Camera-type eye (tissue), 1 donor: Measurements from ENCODE around the gene NEUROD2. TPM values are rescaled to one million over a fixed set of nuclear protein-coding genes. Genes with fewer than 3 reads are reported as not detected.

ENCODE experiments used
- total RNA-seq: library from RNA; depleted of rRNA; stranded (reverse); fragments of >200 nt; gene quantifications from one replicate; pipeline ENCODE4 v1.2.3, GENCODE V29; 2014

NEUROD2 gene
- 3.7 TPM for total RNA-seq

GRCh38 chr17:39607851-39608130, at the start of gene NEUROD2:
TSS of gene NEUROD2 (minus strand) at chr17:39607920. CDS start at chr17:39606599, 1,321 bp downstream.

DNA sequence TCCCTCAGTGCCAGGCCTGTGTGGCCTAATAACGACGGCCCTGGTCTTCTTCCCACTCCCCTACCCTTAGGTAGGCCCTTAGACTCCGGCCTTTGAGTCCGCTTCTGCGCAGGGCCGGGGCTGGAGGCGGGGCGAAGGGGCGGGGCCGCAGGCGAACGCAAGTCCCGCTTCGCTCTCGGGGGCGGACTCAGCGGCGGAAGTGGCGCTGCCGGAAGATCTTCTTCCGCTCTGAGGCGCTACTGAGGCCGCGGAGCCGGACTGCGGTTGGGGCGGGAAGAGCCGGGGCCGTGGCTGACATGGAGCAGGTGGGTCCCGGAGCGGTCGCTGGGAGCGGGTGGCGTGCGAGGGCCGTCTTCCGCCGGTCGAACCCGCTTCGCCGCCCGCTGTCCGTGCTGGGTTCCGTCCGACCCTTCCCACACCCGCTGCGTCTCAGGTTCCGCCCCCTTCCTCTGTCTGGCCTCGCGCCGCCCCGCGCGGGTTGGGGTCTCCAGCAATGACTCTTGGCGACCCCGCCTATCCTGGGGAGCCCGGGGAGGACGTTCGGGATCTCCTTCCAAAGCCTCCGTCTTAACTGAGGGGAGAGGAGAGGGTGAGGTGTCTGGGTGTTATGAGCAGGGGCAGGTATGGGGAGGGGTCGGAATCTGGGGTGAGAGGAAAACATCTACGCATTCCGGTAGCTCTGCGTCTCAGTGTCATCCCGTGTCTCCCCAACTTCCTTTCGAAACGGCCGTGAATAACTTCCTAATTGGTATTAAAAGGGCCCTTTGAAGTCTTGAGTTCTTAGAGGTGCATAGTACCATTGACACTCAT, 29.4 kb upstream of the NEUROD2 start, which contains the start of gene STARD3:
Gene STARD3 (plus strand): TSS at position 218 of the 810 bp plus-strand sequence. CDS start 16,388 bp downstream, outside the sequence.

GRCh38 chr17:39626171-39627046, 18.7 kb upstream of the NEUROD2 start, which contains the start of gene PPP1R1B:
TSS of gene PPP1R1B (plus strand) at chr17:39626952. CDS start at chr17:39627393, 441 bp downstream.

Other genes with a start within 250 kb of the NEUROD2 start
- 56.0 TPM for gene FBXL20, start 206.3 kb downstream of the NEUROD2 start, total RNA-seq
- gene MED1, start 156.7 kb downstream of the NEUROD2 start, total RNA-seq = 32.5 TPM
- 62.7 TPM for gene CDK12, start 146.4 kb downstream of the NEUROD2 start, total RNA-seq
- 10.2 TPM for gene PPP1R1B, start 19.0 kb upstream of the NEUROD2 start, total RNA-seq
- gene STARD3, start 29.2 kb upstream of the NEUROD2 start, total RNA-seq = 42.5 TPM
- 57.6 TPM for gene TCAP, start 57.4 kb upstream of the NEUROD2 start, total RNA-seq
- gene PNMT, start 60.5 kb upstream of the NEUROD2 start, total RNA-seq = 1.2 TPM
- 18.1 TPM for gene PGAP3, start 80.1 kb upstream of the NEUROD2 start, total RNA-seq
- 62.2 TPM for gene ERBB2, start 92.1 kb upstream of the NEUROD2 start, total RNA-seq
- gene MIEN1, start 122.6 kb upstream of the NEUROD2 start, total RNA-seq = 14.2 TPM
- gene GRB7, start 130.0 kb upstream of the NEUROD2 start, total RNA-seq = 1.3 TPM